AG04449 (cell line): ENCODE results near the gene DCBLD2.

Source experiments
- CTCF ChIA-PET: fragments of 350-600 bp; formaldehyde crosslinking; extraction: SDS; loops from one replicate; lab custom pipeline; 2021; ENCODE audit warnings: antibody characterized with exemption; lab: Yijun Ruan, JAX
- POLR2A ChIA-PET: fragments of 400-600, 350-600 bp; formaldehyde crosslinking; extraction: SDS; loops from one replicate; lab custom pipeline; 2020; ENCODE audit warnings: antibody characterized with exemption, inconsistent platforms; lab: Yijun Ruan, JAX
- DNase-seq: peaks from one replicate; pipeline ENCODE4 v3.0.0-alpha.2; 2010; ENCODE audit warnings: low read depth, low spot score
- H3K4me3 ChIP-seq: 2 replicates; pipeline ENCODE4 v1.5.1; 2011; ENCODE audit warnings: low read depth, mild to moderate bottlenecking, control low read depth, low read length
- CTCF ChIP-seq: IDR thresholded peaks from one replicate; pipeline ENCODE4 v1.5.1; 2011; ENCODE audit warnings: mild to moderate bottlenecking, moderate library complexity, low read length, control low read depth, inconsistent platforms; ENCODE audit not compliant: insufficient read depth; ENCODE audit errors: missing control alignments

DCBLD2 gene

GRCh38 chr3:98826126-98826525 is 75.4 kb downstream of the DCBLD2 start:
- POLR2A ChIA-PET = no interaction called here
- DNase-seq = no peak
- no peak overlapping the region for H3K4me3 ChIP-seq
- CTCF ChIA-PET = interaction anchor here (1.5 to 9.1 kb wide), 3 partner anchors 9 to 347 kb away, joined by 6 to 128 read pairs (median 18); no protein-coding TSS in a partner anchor
- TF ChIP-seq CTCF = no peak

GRCh38 chr3:98824256-98824655 is 77.2 kb downstream of the DCBLD2 start:
- CTCF ChIA-PET = interaction anchor here (0.9 to 9.1 kb wide), 5 partner anchors 9 to 170 kb away, joined by 3 to 128 read pairs (median 7); no protein-coding TSS in a partner anchor
- DNase-seq = no peak

GRCh38 chr3:98823791-98824190 is 77.7 kb downstream of the DCBLD2 start:
- no peak overlapping the region for H3K4me3 ChIP-seq
- POLR2A ChIA-PET = no interaction called here
- TF ChIP-seq CTCF = no peak
- no peak for DNase-seq
- CTCF ChIA-PET = interaction anchor here (1.8 to 9.1 kb wide), 4 partner anchors 8 to 171 kb away, joined by 4 to 128 read pairs (median 7); no protein-coding TSS in a partner anchor

More at GRCh38 chr3:98824256-98824655, 77.2 kb downstream of the DCBLD2 start:
- TF ChIP-seq CTCF = no peak
- H3K4me3 ChIP-seq = no peak overlapping the region
- POLR2A ChIA-PET = no interaction called here

- DNase-seq = no peak
- CTCF ChIA-PET = interaction anchor here (1.1 to 9.1 kb wide), 7 partner anchors 8 to 224 kb away, joined by 3 to 128 read pairs (median 6); no protein-coding TSS in a partner anchor
- no peak for TF ChIP-seq CTCF
- POLR2A ChIA-PET = no interaction called here
- no peak overlapping the region for H3K4me3 ChIP-seq
Measured at GRCh38 chr3:98821063-98821462, 80.4 kb downstream of the DCBLD2 start.

GRCh38 chr3:98817547-98818041 is 83.9 kb downstream of the DCBLD2 start:
- CTCF ChIA-PET = interaction anchor here (0.6 to 10.2 kb wide), 41 partner anchors 9 to 937 kb away, joined by 3 to 394 read pairs (median 4); partner anchors contain the start of genes CPOX and DCBLD2
- DNase-seq = no peak
- POLR2A ChIA-PET = no interaction called here
- H3K4me3 ChIP-seq = no peak overlapping the region
- TF ChIP-seq CTCF = peak; percentile 10

GRCh38 chr3:98814817-98815420 is 86.6 kb downstream of the DCBLD2 start:
- DNase-seq = peak; percentile 59
- no peak overlapping the region for H3K4me3 ChIP-seq
- ChIA-PET POLR2A (interaction anchor here (0.6 kb wide), 1 partner anchor 35 kb away, joined by 3 read pairs; no protein-coding TSS in a partner anchor), CTCF (interaction anchor here (0.9 to 10.2 kb wide), 12 partner anchors 9 to 221 kb away, joined by 3 to 394 read pairs (median 6); partner anchors contain the start of gene CPOX)
- no peak for TF ChIP-seq CTCF
